PC-3 (cell line): ENCODE results near the gene CEP120.

Experiments used
- CTCF ChIP-seq: fragments of 300-600 bp; sonication (generic); conservative IDR thresholded peaks from 2 replicates; pipeline ENCODE4 v1.5.1; 2017; ENCODE audit warnings: antibody characterized with exemption, low read depth, mild to moderate bottlenecking, low read length
- EZH2 ChIP-seq: fragments of 300-600 bp; sonication (generic); IDR thresholded peaks from one replicate; pipeline ENCODE4 v1.6.1; 2017; ENCODE audit warnings: antibody characterized with exemption, mild to moderate bottlenecking, low read length; ENCODE audit not compliant: unreplicated experiment
- EZH2phosphoT487 ChIP-seq: fragments of 300-600 bp; sonication (generic); IDR thresholded peaks from 2 replicates; pipeline ENCODE4 v1.6.1; 2018; ENCODE audit warnings: mild to moderate bottlenecking, antibody characterized with exemption, low read length, borderline replicate concordance

DNA sequence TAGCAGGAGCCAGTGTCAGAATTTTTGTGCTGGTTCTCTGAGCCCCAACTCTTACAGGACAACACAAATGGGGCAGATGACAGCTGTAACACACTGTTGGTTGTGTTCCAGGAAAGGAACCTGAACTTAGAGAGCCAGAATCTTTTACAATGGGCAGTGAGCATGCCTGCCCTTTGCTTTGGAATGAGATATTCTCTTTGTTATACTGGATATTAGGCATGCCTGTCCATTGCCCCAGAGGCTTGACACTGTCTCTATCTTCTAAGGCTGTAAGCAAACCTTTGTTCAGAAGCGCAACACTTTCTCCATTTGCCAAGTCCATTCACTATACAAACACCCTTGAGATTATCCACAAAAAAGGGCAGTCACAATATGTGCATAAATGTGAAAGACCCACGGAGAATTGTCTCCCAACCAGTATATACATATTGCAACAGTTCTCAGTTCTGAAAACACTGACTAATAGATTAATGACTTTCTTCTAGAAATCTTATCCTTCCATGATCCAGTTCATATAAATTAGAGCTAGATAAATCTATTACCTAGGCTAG lies 26.3 kb upstream of the CEP120 start:
- no peak for TF ChIP-seq EZH2phosphoT487
- no peak for TF ChIP-seq CTCF
- TF ChIP-seq EZH2 = no peak
